Adrenal gland (tissue), 12 donors: ENCODE results near the gene SGIP1. TPM values are rescaled to one million over a fixed set of nuclear protein-coding genes. Genes with fewer than 3 reads are reported as not detected.

Experiments used
- DNase-seq, 7 donors: peaks; one replicate each; pipeline ENCODE4 v3.0.0-alpha.2; 2019 to 2020
- H3K27ac ChIP-seq, 5 donors: fragments of 200-600 bp; sonication (generic) in 4 of 5; 1 replicate in 3 of 5; 2 replicates in 2 of 5; pipeline versions ENCODE4 v1.5.1 to v1.8.0; 2016 to 2020; ENCODE audit warnings: mild to moderate bottlenecking in 1 of 5
- H3K27me3 ChIP-seq: fragments of 200-600 bp; 2 replicates; pipeline ENCODE4 v1.8.0; 2021
- H3K36me3 ChIP-seq, 2 donors: fragments of 200-600 bp; replicated peaks in 1 of 2; 1 replicate in 1 of 2; 2 replicates in 1 of 2; pipeline versions ENCODE4 v1.5.1 to v1.8.0; 2018 to 2022
- H3K4me1 ChIP-seq, 2 donors: fragments of 200-600 bp; replicated peaks in 1 of 2; 1 replicate in 1 of 2; 2 replicates in 1 of 2; pipeline versions ENCODE4 v1.5.1 to v1.8.0; 2018 to 2021
- H3K4me3 ChIP-seq, 4 donors: fragments of 200-600 bp; sonication (generic) in 3 of 4; one replicate each; pipeline ENCODE4 v1.5.1; 2016 to 2018
- H3K9me3 ChIP-seq, 3 donors: fragments of 200-600 bp; sonication (generic) in 1 of 3; replicated peaks in 1 of 3; 1 replicate in 2 of 3; 2 replicates in 1 of 3; pipeline versions ENCODE4 v1.5.1 to v1.8.0; 2016 to 2021
- CTCF ChIP-seq, 6 experiments: fragments of 450-650 bp in 4 of 6; fragments of 200-600 bp in 2 of 6; sonication (generic) in 1 of 6; IDR thresholded peaks; 1 replicate in 5 of 6; 2 replicates in 1 of 6; pipeline versions ENCODE4 v1.5.1 to v1.8.0; 2016 to 2021; ENCODE audit warnings: antibody characterized with exemption in 6 of 6, mild to moderate bottlenecking in 2 of 6, moderate library complexity in 1 of 6
- POLR2A ChIP-seq, 2 donors: fragments of 450-650 bp; IDR thresholded peaks; one replicate each; pipeline ENCODE4 v1.6.1; 2017; ENCODE audit warnings: antibody characterized with exemption in 2 of 2, mild to moderate bottlenecking in 2 of 2, moderate library complexity in 1 of 2
- WGBS, 4 donors: extraction: QIAGEN DNeasy Blood & Tissue Kit in 2 of 4; methylation state at CpG; one replicate each; pipeline versions ENCODE4 v1.1.5 to v1.1.7; 2013 to 2017; 5-methylcytosine and 5-hydroxymethylcytosine counted together
- intact Hi-C, 2 donors: fragments of 100-400 bp; cut with DNase I; formaldehyde crosslinking; loops; one replicate each; pipeline versions ENCODE4 v1.14.1 to v1.15.0; 2022 to 2023
- polyA plus RNA-seq, 3 donors: library from polyadenylated mRNA; stranded (reverse); fragments of 200-250 nt in 2 of 3; fragments of 350-450 nt in 1 of 3; fragmentation: Illumina TruSeq in 1 of 3; extraction: RNeasy Lipid Tissue Mini Kit (QIAGEN cat#74804) in 1 of 3; gene quantifications; one replicate each; pipeline ENCODE4 v1.2.3, GENCODE V29; 2013 to 2014
- total RNA-seq, 9 donors: library from RNA; depleted of rRNA in 4 of 9; stranded (reverse); fragments of >200 nt in 4 of 9; fragments of 120-200 nt in 1 of 9; fragmentation: NEBNext Ultra II Directional in 1 of 9; extraction: Animal tissue kit (Norgen Biotek cat#: 25700) in 1 of 9; gene quantifications; one replicate each; pipeline versions ENCODE4 v1.1.0 to v1.2.4, GENCODE V29; 2013 to 2023
- donor health status: healthy with polysubstance abuse.
- donor health status: Bipolar disorder and iron deficiency.
- donor health status: DM: yes; HTN: yes; CAD: no.
- donor health status: DM: no; HTN: no; CAD: no.
- donor health status: DM: no; HTN: no; CAD: no.
- donor health status: DM: yes; HTN: yes; CAD: no.

The SGIP1 gene
- total and polyA plus RNA-seq, 12 donors: 0.52 to 8.4 (median 1.9) TPM; not detected in 1

GRCh38 chr1:66770694-66771093 is 236.7 kb downstream of the SGIP1 start:
- no peaks in the 10 kb centered on the region for H3K9me3 ChIP-seq
- 73 to 83% (median 80%) methylated on average over 4 of the region's 4 CpGs for WGBS, 4 donors
- H3K4me3 ChIP-seq: no peak overlapping the region
- H3K36me3 ChIP-seq: no peaks in the 10 kb centered on the region
- H3K27ac ChIP-seq: no peak overlapping the region
- intact Hi-C loops: loop anchor here in 1 of 2 donors (10.0 kb wide), 1 partner anchor 144 kb away; no protein-coding TSS in a partner anchor
- DNase-seq: no peak
- no peaks in the 10 kb centered on the region for H3K27me3 ChIP-seq
- H3K4me1 ChIP-seq: no peaks in the 10 kb centered on the region
- TF ChIP-seq CTCF (IDR thresholded peaks at IDR 0.05): no peak
- no peak for TF ChIP-seq POLR2A (IDR thresholded peaks at IDR 0.05)

GRCh38 chr1:66773227-66773626 is 239.3 kb downstream of the SGIP1 start:
- Histone ChIP-seq H3K36me3 (no peaks in the 10 kb centered on the region), H3K27me3 (no peaks in the 10 kb centered on the region), H3K9me3 (no peaks in the 10 kb centered on the region), H3K4me3 (no peak overlapping the region), H3K27ac (no peak overlapping the region), H3K4me1 (no peaks in the 10 kb centered on the region)
- WGBS, 4 donors: 80 to 93% (median 90%) methylated on average over 2 of the region's 2 CpGs
- no peak for DNase-seq
- intact Hi-C loops: loop anchor here in 1 of 2 donors (10.0 kb wide), 1 partner anchor 142 kb away; no protein-coding TSS in a partner anchor
- TF ChIP-seq POLR2A (IDR thresholded peaks at IDR 0.05) (no peak), CTCF (IDR thresholded peaks at IDR 0.05) (no peak)

GRCh38 chr1:66774438-66774837 is 240.5 kb downstream of the SGIP1 start:
- no peaks in the 10 kb centered on the region for H3K4me1 ChIP-seq
- DNase-seq: no peak
- H3K27me3 ChIP-seq: no peaks in the 10 kb centered on the region
- no peak overlapping the region for H3K4me3 ChIP-seq
- H3K9me3 ChIP-seq: no peaks in the 10 kb centered on the region
- 51 to 80% (median 63%) methylated on average over 2 of the region's 2 CpGs for WGBS, 4 donors
- TF ChIP-seq CTCF (IDR thresholded peaks at IDR 0.05): no peak
- TF ChIP-seq POLR2A (IDR thresholded peaks at IDR 0.05): no peak
- no peaks in the 10 kb centered on the region for H3K36me3 ChIP-seq
- no peak overlapping the region for H3K27ac ChIP-seq
- intact Hi-C loops: loop anchor here in 1 of 2 donors (10.0 kb wide), 1 partner anchor 140 kb away; no protein-coding TSS in a partner anchor

GRCh38 chr1:66775646-66776045 is 241.7 kb downstream of the SGIP1 start:
- Histone ChIP-seq H3K36me3 (no peaks in the 10 kb centered on the region), H3K9me3 (no peaks in the 10 kb centered on the region), H3K4me1 (no peaks in the 10 kb centered on the region), H3K4me3 (no peak overlapping the region), H3K27ac (no peak overlapping the region), H3K27me3 (no peaks in the 10 kb centered on the region)
- TF ChIP-seq CTCF (IDR thresholded peaks at IDR 0.05) (no peak), POLR2A (IDR thresholded peaks at IDR 0.05) (no peak)
- WGBS, 4 donors: 78 to 89% (median 85%) methylated on average over 3 of the region's 3 CpGs
- no peak for DNase-seq
- intact Hi-C loops: loop anchor here in 1 of 2 donors (10.0 kb wide), 1 partner anchor 139 kb away; no protein-coding TSS in a partner anchor
